Myocyte (in vitro differentiated cells): ENCODE measurements around the gene CMPK2. TPM values are rescaled to one million over a fixed set of nuclear protein-coding genes. Genes with fewer than 3 reads are reported as not detected.
A peak's percentile ranks its signal among the peaks of the same experiment; 100 is the strongest.
"Not testable (repeated sequence)": the region's sequence is repeated elsewhere in the genome, so short reads cannot be mapped to it uniquely, and the experiment has no call there.

Experiments
- DNase-seq: peaks from one replicate; pipeline ENCODE4 v3.0.0-alpha.2; 2012; ENCODE audit warnings: low read depth
- polyA plus RNA-seq: library from polyadenylated mRNA; unstranded; fragments of >200 nt; gene quantifications from one replicate; pipeline ENCODE4 v1.2.1, GENCODE V29; 2012; ENCODE audit warnings: missing spikeins
- total RNA-seq: library from RNA; depleted of rRNA; stranded (reverse); fragments of >200 nt; gene quantifications from 2 replicates; pipeline ENCODE4 v1.2.3, GENCODE V29; 2014

CMPK2 gene
- 0.51 and 0.57 TPM in 2 replicates for total RNA-seq
- not detected for polyA plus RNA-seq

GRCh38 chr2:6865346-6866274 is at the start of gene CMPK2:
Gene CMPK2, minus strand, starts transcription at chr2:6865907. Its CDS starts 211 bp downstream, at chr2:6865696.
- no peak for DNase-seq

- DNase-seq: no peak
Measured at GRCh38 chr2:6915399-6915798, 49.7 kb upstream of the CMPK2 start.

GRCh38 chr2:6914828-6915227 is 49.1 kb upstream of the CMPK2 start:
- no peak for DNase-seq

- DNase-seq: no peak
Measured at GRCh38 chr2:6913415-6914157, 47.9 kb upstream of the CMPK2 start.

DNA sequence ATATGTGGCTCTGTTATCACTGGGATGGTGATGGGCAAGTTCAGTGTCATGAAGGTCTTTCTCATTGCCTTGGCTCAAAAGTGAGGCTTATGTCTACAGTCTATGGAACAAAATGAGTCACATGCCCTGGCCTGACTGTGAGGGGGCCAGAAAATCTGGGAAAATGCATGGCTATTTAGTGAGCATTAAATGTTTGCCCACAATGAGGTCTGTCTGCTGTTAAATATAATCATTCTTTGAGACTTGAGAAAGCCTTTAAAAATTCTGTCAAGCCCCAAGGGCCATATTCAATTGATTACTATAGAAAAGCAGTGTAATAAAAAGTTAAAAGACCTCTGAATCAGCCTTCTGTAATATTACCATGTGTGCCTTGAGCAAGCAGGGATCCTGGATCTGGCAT is 46.0 kb upstream of the CMPK2 start:
- no peak for DNase-seq

GRCh38 chr2:6909431-6910385 is 44.0 kb upstream of the CMPK2 start:
- DNase-seq: no peak

GRCh38 chr2:6908291-6908690 is 42.6 kb upstream of the CMPK2 start:
- no peak for DNase-seq

- no peak for DNase-seq
Measured at GRCh38 chr2:6906165-6906741, 40.5 kb upstream of the CMPK2 start.

GRCh38 chr2:6905668-6906067 is 40.0 kb upstream of the CMPK2 start:
- no peak for DNase-seq

GRCh38 chr2:6902581-6902980 is 36.9 kb upstream of the CMPK2 start:
- DNase-seq: not testable (repeated sequence)

DNA sequence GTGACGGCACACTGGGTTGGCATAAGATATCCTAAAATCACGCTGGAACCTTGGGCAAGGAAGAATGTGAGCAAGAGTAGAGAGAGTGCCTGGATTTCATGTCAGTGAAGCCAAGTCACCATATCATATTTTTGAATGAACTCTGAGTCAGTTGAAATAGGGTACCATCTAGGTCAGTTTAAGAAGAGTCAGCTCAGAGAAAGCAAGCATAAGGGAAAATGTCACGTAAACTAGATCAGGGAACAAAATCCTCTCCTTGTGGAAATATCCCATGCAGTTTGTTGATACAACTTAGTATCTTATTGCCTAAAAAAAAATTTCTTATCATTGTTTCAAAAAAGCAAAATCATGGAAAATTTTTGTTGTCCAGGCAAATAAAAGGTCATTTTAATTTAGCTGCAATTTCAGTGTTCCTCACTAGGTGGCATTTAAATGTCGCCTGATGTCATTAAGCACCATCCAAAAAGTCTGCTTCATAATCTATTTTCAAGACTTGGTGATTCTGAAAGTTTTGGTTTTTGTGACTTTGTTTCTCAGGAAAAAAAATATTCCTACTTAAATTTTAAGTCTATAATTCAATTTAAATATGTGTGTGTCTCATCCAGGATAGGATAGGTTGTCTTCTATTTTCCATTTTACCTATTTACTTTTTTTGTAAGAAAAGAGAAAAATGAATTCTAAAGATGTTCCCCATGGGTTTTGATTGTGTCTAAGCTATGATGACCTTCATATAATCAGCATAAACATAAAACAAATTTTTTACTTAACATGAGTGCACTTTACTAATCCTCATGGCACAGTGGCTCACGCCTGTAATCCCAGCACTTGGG is 31.4 kb upstream of the CMPK2 start:
- DNase-seq: peak; percentile 0

DNA sequence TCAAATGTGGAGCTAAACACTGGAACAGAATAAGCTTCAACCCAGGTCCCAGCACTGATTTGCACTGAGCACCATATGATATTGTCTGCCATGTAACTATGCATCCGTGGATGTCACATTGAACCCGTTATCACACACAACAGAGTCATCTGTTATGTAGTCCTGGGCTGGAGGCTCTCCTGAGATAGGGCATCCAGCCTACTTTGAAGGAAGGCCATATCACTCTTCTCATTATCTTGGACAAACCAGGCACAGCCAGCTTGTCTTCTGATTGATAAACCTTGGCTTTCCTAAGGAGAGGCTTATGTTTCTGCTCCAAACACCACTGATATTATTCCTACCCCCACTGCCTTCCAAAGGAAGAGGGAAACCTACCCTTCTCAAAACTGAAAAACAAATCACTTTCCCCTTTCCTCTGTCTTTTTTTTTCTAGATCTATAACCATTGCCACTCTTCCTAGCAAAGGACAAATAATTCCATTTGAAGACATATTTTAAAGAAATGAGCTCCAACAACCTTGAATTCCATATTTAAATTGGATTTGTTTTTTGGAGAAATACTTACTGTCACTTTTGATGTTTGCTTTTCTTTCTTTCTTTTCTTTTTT is 28.3 kb upstream of the CMPK2 start:
- DNase-seq: no peak

GRCh38 chr2:6888724-6889123 is 23.0 kb upstream of the CMPK2 start:
- no peak for DNase-seq

DNA sequence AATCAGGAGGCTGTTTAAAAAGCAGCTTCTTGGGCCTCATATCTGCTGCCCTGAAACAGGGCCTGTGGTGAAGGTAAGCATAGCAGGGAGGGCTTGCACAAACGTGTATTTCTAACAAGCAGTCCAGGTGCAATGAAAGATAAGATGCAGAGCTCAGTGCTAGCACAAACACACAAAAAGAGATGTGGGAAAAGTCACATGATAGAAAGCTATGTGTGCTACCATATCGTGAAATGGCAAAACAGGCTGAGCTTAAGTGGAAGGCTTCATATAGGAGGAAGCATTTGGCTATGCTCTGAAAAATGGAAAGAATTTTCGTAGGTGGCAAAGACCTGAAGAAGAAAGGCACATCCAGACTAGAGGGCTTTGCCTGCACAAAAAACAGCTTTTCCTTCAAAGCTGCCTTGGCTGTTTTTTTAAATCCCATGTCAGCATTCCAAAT is 22.1 kb upstream of the CMPK2 start:
- no peak for DNase-seq

GRCh38 chr2:6885968-6886367 is 20.3 kb upstream of the CMPK2 start:
- DNase-seq: no peak

DNA sequence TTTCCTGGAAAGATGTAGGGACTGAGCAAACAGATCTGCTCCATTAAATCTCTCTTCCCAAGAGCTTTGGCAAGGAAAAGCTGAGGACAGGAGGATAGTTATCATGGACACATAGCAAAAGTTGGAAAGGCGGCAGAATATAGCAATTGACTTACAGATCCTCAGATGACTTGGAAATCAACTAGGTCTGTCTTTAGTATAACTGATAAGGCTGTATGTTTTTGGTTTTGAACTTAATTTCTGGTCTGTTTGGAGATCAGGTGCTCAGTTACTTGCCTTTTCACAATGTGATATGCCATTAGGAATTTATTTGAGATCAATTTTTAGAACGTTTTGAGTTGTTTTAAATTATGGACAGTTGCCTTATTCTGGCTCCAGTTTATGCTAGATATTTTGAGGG is 19.8 kb upstream of the CMPK2 start:
- DNase-seq: no peak

GRCh38 chr2:6883448-6884122 is 17.9 kb upstream of the CMPK2 start:
- no peak for DNase-seq

- DNase-seq: no peak
Measured at GRCh38 chr2:6881516-6881915, 15.8 kb upstream of the CMPK2 start.

GRCh38 chr2:6881046-6881445 is 15.3 kb upstream of the CMPK2 start:
- no peak for DNase-seq
